Measurements from ENCODE around the gene IL34. TPM values are rescaled to one million over a fixed set of nuclear protein-coding genes. Genes with fewer than 3 reads are reported as not detected.
"Not testable (repeated sequence)": the region's sequence is repeated elsewhere in the genome, so short reads cannot be mapped to it uniquely, and the experiment has no call there.

The IL34 gene
- total RNA-seq, 2 experiments from 2014 or later: not detected

- Histone ChIP-seq H3K79me2 (ENCODE audit: insufficient read depth, low read depth, low read length) (no peaks in the 10 kb centered on the region), H3K4me2 (ENCODE audit: low read length) (no peak overlapping the region), H3K4me3 (ENCODE audit: low read depth, low read length, poor library complexity, severe bottlenecking) (no peak overlapping the region), H3K36me3 (ENCODE audit: insufficient read depth, low read length) (no peaks in the 10 kb centered on the region), H3K9me2 (ENCODE audit: insufficient read depth, low read length) (no peaks in the 10 kb centered on the region), H4K20me1 (ENCODE audit: insufficient read depth, low read length) (no peaks in the 10 kb centered on the region), H3K9me3 (ENCODE audit: low read length) (no peaks in the 10 kb centered on the region), H2AFZ (ENCODE audit: low read length) (no peak overlapping the region), H3K4me1 (ENCODE audit: insufficient read depth, low read length, poor library complexity, severe bottlenecking) (no peaks in the 10 kb centered on the region), H3K27ac (ENCODE audit: low read depth, low read length, poor library complexity, severe bottlenecking) (no peak overlapping the region)
- no peak for TF ChIP-seq EZH2phosphoT487 (IDR thresholded peaks at IDR 0.05; ENCODE audit: borderline replicate concordance, low read depth, low read length)
- no peak for TF ChIP-seq CTCF (conservative IDR thresholded peaks at IDR 0.05; ENCODE audit: low read length)
- no peak for DNase-seq (ENCODE audit: low spot score)
- ChIA-PET POLR2A (no interaction called here), CTCF (ENCODE audit: unreplicated experiment) (no interaction called here)
- intact Hi-C loops (cut with micrococcal nuclease; ENCODE audit: unreplicated experiment): no loop called here
- no TSS peak for BruUV-seq (replicated peaks)
Measured at GRCh38 chr16:70630960-70631745, 15.2 kb upstream of the IL34 start.

GRCh38 chr16:70632273-70632672 lies 14.1 kb upstream of the IL34 start:
- no peak overlapping the region for H3K27ac ChIP-seq (ENCODE audit: low read depth, low read length, poor library complexity, severe bottlenecking)
- no peak overlapping the region for H3K4me2 ChIP-seq (ENCODE audit: low read length)
- H3K4me3 ChIP-seq (ENCODE audit: low read depth, low read length, poor library complexity, severe bottlenecking): no peak overlapping the region
- H4K20me1 ChIP-seq (ENCODE audit: insufficient read depth, low read length): no peaks in the 10 kb centered on the region
- H2AFZ ChIP-seq (ENCODE audit: low read length): no peak overlapping the region
- CTCF ChIA-PET (ENCODE audit: unreplicated experiment): no interaction called here
- no peaks in the 10 kb centered on the region for H3K9me2 ChIP-seq (ENCODE audit: insufficient read depth, low read length)
- no peaks in the 10 kb centered on the region for H3K4me1 ChIP-seq (ENCODE audit: insufficient read depth, low read length, poor library complexity, severe bottlenecking)
- intact Hi-C loops (cut with micrococcal nuclease; ENCODE audit: unreplicated experiment): no loop called here
- no peaks in the 10 kb centered on the region for H3K9me3 ChIP-seq (ENCODE audit: low read length)
- no peaks in the 10 kb centered on the region for H3K36me3 ChIP-seq (ENCODE audit: insufficient read depth, low read length)
- no peaks in the 10 kb centered on the region for H3K79me2 ChIP-seq (ENCODE audit: insufficient read depth, low read depth, low read length)
- no peak for DNase-seq (ENCODE audit: low spot score)
- TF ChIP-seq EZH2phosphoT487 (IDR thresholded peaks at IDR 0.05; ENCODE audit: borderline replicate concordance, low read depth, low read length) (no peak), CTCF (conservative IDR thresholded peaks at IDR 0.05; ENCODE audit: low read length) (no peak)
- BruUV-seq (replicated peaks): no TSS peak
- POLR2A ChIA-PET: interaction anchor here (0.6 kb wide), 1 partner anchor 99 kb away, joined by 4 read pairs; no protein-coding TSS in a partner anchor

- H3K36me3 ChIP-seq (ENCODE audit: insufficient read depth, low read length); H3K4me2 ChIP-seq (ENCODE audit: low read length); DNase-seq (ENCODE audit: low spot score); CTCF ChIA-PET (ENCODE audit: unreplicated experiment); H4K20me1 ChIP-seq (ENCODE audit: insufficient read depth, low read length); H3K79me2 ChIP-seq (ENCODE audit: insufficient read depth, low read depth, low read length); H2AFZ ChIP-seq (ENCODE audit: low read length); H3K9me2 ChIP-seq (ENCODE audit: insufficient read depth, low read length); H3K4me3 ChIP-seq (ENCODE audit: low read depth, low read length, poor library complexity, severe bottlenecking); H3K27ac ChIP-seq (ENCODE audit: low read depth, low read length, poor library complexity, severe bottlenecking); BruUV-seq (replicated peaks); H3K9me3 ChIP-seq (ENCODE audit: low read length); POLR2A ChIA-PET; intact Hi-C loops (cut with micrococcal nuclease; ENCODE audit: unreplicated experiment); H3K4me1 ChIP-seq (ENCODE audit: insufficient read depth, low read length, poor library complexity, severe bottlenecking): not testable (repeated sequence)
Measured at GRCh38 chr16:70633617-70634016, 12.7 kb upstream of the IL34 start.

Data from OCI-LY7 (cell line).